SW 1271 (cell line): ENCODE results near the gene COMMD1.

Experiments
- DNase-seq, 2 experiments: peaks; one replicate each; lab custom pipeline; 2025; lab: John Stamatoyannopoulos, UW

COMMD1 gene

DNA sequence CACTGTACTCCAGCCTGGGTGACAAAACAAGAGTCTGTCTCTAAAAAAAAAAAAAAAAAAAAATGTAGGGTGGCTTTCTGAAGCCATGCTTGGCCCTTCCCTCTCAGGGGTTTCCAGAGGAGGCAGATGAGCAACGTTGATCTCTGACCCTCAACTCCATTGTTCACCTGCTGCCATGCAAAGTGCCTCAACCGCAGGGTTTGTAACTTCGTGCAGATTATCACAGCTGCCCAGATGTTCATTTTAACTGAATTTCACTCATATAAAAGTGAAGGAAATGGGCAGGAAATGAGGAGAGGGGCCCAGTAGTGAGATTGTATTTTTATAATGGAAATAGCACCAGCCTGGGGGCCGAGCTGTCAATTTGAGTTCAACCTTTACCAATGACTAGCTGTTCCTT, 275.5 kb downstream of the COMMD1 start:
- no peak for DNase-seq

GRCh38 chr2:62181843-62182242, 276.4 kb downstream of the COMMD1 start:
- no peak for DNase-seq

- DNase-seq, result no peak
These were observed 279.2 kb downstream of the COMMD1 start for GRCh38 chr2:62184512-62185230.
